Activated CD4-positive, alpha-beta T cell treated with anti-CD3 and anti-CD28 coated beads, Interleukin-2, amount 10 ng/mL, durations not matched to agents 7 days and 5 days (primary cell): Measurements from ENCODE around the gene PHAF1. TPM values are rescaled to one million over a fixed set of nuclear protein-coding genes. Genes with fewer than 3 reads are reported as not detected.

Experiments
- CTCF ChIA-PET: fragments of 350-600 bp; sonication (Branson Sonifier 250); formaldehyde crosslinking; loops from one replicate; lab custom pipeline; 2021; ENCODE audit warnings: antibody characterized with exemption; lab: Charles Lee
- POLR2A ChIA-PET: fragments of 350-600 bp; sonication (Branson Sonifier 250); formaldehyde crosslinking; loops from one replicate; lab custom pipeline; 2021; ENCODE audit warnings: antibody characterized with exemption; lab: Charles Lee
- DNase-seq: peaks from one replicate; pipeline ENCODE4 v3.0.0-alpha.2; 2020
- H3K27ac Mint-ChIP-seq: one replicate; pipeline ENCODE4 v1.8.0; 2021; ENCODE audit warnings: mild to moderate bottlenecking, moderate library complexity, mixed read lengths
- H3K27me3 Mint-ChIP-seq: one replicate; pipeline ENCODE4 v1.8.0; 2021; ENCODE audit warnings: mixed read lengths
- H3K36me3 Mint-ChIP-seq: one replicate; pipeline ENCODE4 v1.8.0; 2021; ENCODE audit warnings: low read depth, mixed read lengths
- H3K4me1 Mint-ChIP-seq: one replicate; pipeline ENCODE4 v1.8.0; 2021; ENCODE audit warnings: mixed read lengths
- H3K4me3 Mint-ChIP-seq: one replicate; pipeline ENCODE4 v1.8.0; 2021; ENCODE audit warnings: mild to moderate bottlenecking, moderate library complexity, mixed read lengths
- H3K9me3 Mint-ChIP-seq: one replicate; pipeline ENCODE4 v1.8.0; 2021; ENCODE audit warnings: mixed read lengths
- total RNA-seq, 2 experiments: library from RNA; stranded (reverse); gene quantifications; one replicate each; pipeline ENCODE4 v1.2.3, GENCODE V29; 2021

PHAF1 gene
- total RNA-seq, 2 experiments from 2014 or later, result 15.2 to 19.0 TPM

DNA sequence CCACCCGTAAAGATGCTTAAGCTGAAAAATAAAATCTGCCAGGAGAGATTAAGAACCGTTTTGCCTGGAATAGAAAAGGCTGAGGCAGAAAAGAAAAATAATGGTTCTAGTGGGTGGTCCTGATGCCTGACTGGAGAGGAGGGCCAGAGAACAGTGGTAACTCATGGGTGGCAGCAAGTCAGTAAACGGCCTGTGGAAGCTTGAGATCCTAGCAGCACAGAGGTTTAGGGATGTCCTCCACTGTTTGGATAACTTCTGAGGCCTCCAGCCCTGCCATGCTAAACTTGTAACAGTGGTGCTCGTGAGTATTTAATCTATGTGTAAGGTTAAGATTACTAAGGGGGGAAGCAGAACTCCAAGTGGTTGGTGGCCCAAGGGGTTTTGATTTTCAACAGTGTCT, 21.2 kb upstream of the PHAF1 start:
- Mint-ChIP-seq H3K4me3 (no peak overlapping the region), H3K9me3 (no peaks in the 10 kb centered on the region), H3K4me1 (peaks cover 6% of the 10 kb centered on the region), H3K27ac (no peak overlapping the region), H3K27me3 (no peaks in the 10 kb centered on the region), H3K36me3 (peaks cover 22% of the 10 kb centered on the region)
- DNase-seq, result no peak
- CTCF ChIA-PET, result no interaction called here
- POLR2A ChIA-PET, result no interaction called here

DNA sequence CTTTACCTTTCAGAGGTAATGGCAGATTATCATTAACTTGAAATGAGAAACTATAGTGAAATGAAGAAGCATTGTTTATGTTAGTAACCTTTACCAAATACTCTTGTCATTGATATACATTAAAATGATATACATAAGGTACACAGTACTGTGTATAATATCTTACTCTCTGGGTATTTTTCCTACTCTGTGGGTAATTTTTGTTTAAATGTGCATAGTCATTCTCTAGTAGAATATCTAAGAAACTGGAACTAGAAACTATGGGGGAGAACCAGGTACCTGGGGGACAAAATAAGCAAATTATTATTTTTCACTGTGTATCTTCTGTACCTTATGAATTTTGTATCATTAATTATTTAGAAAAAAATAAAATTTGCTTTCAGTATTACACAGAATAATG, 20.6 kb upstream of the PHAF1 start:
- no peak overlapping the region for H3K4me3 Mint-ChIP-seq
- no peak overlapping the region for H3K27ac Mint-ChIP-seq
- H3K9me3 Mint-ChIP-seq, result no peaks in the 10 kb centered on the region
- CTCF ChIA-PET, result no interaction called here
- H3K36me3 Mint-ChIP-seq, result peaks cover 25% of the 10 kb centered on the region
- H3K4me1 Mint-ChIP-seq, result peaks cover 6% of the 10 kb centered on the region
- H3K27me3 Mint-ChIP-seq, result no peaks in the 10 kb centered on the region
- POLR2A ChIA-PET, result no interaction called here
- DNase-seq, result no peak

DNA sequence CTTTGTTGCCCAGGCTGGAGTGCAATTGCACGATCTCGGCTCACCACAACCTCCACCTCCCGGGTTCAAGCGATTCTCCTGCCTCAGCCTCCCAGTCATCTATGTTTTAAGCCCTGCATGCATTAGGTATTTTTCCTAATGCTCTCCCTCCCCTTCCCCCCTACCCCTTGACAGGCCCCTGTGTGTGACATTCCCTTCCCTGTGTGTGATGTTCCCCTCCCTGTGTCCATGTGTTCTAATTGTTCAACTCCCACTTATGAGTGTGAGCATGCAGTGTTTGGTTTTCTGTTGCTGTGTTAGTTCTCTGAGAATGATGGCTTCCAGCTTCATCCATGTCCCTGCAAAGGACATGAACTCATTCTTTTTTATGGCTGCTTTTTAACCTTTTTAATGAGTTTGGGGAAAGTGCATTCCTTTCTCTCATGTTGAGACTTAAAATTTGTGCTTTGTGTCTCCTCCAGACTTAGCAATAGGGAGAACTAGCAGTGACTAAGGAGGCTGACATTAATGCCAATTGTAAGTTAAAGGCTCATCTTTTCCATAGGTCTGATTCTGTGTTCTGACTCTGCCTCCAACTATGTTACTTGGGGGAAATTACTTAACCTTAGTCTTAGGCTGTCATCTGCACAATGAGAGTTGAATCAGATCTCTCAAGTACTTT, 17.7 kb upstream of the PHAF1 start:
- peaks cover 3% of the 10 kb centered on the region for H3K4me1 Mint-ChIP-seq
- no peak for DNase-seq
- H3K9me3 Mint-ChIP-seq, result no peaks in the 10 kb centered on the region
- H3K4me3 Mint-ChIP-seq, result no peak overlapping the region
- CTCF ChIA-PET, result no interaction called here
- H3K27me3 Mint-ChIP-seq, result no peaks in the 10 kb centered on the region
- no peak overlapping the region for H3K27ac Mint-ChIP-seq
- peaks cover 11% of the 10 kb centered on the region for H3K36me3 Mint-ChIP-seq
- POLR2A ChIA-PET, result no interaction called here

DNA sequence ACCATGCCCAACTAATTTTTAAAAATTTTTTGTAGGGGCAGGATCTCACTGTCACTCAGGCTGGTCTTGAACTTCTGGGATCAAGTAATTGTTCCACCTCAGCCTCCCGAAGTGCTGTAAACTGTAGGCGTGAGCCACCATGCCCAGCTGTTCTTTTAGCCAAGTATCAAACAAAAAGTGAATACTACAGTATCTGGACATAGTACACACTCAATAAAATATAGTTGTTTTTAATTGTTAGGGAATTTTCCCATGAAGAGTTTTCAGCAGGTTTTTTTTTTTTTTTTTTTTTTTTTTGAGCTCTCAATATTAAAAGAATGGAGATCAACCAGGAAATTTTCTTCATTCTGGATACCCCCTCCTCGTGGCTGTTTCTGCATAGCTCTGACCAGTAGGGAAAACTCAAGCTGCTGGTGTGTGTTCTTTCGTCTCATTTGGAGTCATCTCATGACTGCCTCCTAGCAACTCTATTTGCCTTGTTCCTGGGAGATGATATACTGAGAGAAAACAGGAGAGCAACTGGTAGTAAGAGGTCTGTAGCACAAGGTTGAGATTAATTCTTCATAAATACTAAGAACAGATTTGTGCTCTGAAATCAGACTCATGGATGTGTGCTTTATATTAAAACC, 16.5 kb upstream of the PHAF1 start:
- Mint-ChIP-seq H3K36me3 (peaks cover 9% of the 10 kb centered on the region), H3K27ac (peak overlapping the region; percentile 57), H3K9me3 (no peaks in the 10 kb centered on the region), H3K4me3 (no peak overlapping the region), H3K27me3 (no peaks in the 10 kb centered on the region), H3K4me1 (peaks cover 3% of the 10 kb centered on the region)
- ChIA-PET POLR2A (no interaction called here), CTCF (interaction anchor here (0.6 to 1.0 kb wide), 4 partner anchors 12 to 121 kb away, joined by 3 to 6 read pairs (median 4); no protein-coding TSS in a partner anchor)
- no peak for DNase-seq

DNA sequence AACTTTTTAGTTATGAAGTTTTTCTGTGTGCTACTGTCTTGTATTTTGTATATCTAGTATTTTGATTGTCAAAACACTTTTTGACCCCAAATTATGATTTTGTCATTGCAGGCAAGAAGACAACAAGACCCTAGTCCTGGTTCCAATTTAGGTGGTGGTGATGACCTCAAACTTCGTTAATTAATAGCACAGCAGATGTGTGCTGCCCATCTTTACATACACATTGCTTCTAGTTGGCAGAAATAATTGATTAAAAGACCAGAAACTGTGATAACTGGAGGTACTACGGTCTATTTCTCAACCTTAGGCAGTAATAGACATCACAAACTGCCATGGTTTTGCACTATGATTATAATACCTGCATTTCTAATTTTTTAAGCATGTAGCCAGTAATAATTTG, 11.1 kb upstream of the PHAF1 start:
- Mint-ChIP-seq H3K4me3 (no peak overlapping the region), H3K27me3 (no peaks in the 10 kb centered on the region), H3K27ac (no peak overlapping the region), H3K4me1 (no peaks in the 10 kb centered on the region), H3K36me3 (peaks cover 15% of the 10 kb centered on the region), H3K9me3 (no peaks in the 10 kb centered on the region)
- ChIA-PET POLR2A (no interaction called here), CTCF (interaction anchor here (1.9 kb wide), 1 partner anchor 57 kb away, joined by 4 read pairs; no protein-coding TSS in a partner anchor)
- no peak for DNase-seq

DNA sequence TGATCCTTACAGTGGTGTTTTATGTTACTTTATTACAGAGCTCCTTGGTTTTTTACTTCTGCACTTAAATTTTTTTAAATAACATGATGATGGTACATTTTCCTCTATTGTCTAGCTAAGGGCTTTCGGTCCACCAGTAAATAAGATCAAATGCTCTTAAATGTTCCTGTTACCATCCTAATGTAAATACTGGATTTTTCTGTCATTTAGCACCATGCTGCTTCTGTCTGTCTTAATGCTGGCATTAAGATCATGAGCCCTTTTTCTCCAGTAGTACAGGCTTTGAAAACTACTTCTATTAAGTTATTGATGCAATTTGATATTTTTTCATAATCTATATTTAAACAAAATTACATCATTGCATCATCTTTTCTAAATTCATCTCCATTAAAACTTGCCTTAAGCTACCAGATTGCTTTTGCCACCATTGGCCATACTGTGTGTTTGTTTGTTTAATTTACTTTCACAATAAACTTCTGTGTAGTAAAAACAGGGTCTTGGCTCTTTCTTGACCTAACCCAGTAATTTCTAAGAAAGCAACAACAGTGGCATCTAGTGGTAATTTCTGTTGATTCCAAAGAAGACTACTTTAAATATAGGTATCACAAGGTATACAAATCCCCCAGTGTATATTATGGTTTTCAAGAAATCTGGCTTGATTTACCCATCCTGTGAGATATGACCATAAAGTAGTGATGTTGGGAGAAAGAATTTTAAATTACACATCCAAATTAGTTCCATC, 9.0 kb upstream of the PHAF1 start:
- H3K27ac Mint-ChIP-seq, result peak overlapping the region; percentile 50
- no peaks in the 10 kb centered on the region for H3K27me3 Mint-ChIP-seq
- peaks cover 13% of the 10 kb centered on the region for H3K36me3 Mint-ChIP-seq
- H3K4me3 Mint-ChIP-seq, result no peak overlapping the region
- DNase-seq, result no peak
- no peaks in the 10 kb centered on the region for H3K9me3 Mint-ChIP-seq
- H3K4me1 Mint-ChIP-seq, result no peaks in the 10 kb centered on the region
- ChIA-PET POLR2A (no interaction called here), CTCF (interaction anchor here (0.7 to 3.5 kb wide), 12 partner anchors 15 to 124 kb away, joined by 3 to 17 read pairs (median 5); no protein-coding TSS in a partner anchor)

DNA sequence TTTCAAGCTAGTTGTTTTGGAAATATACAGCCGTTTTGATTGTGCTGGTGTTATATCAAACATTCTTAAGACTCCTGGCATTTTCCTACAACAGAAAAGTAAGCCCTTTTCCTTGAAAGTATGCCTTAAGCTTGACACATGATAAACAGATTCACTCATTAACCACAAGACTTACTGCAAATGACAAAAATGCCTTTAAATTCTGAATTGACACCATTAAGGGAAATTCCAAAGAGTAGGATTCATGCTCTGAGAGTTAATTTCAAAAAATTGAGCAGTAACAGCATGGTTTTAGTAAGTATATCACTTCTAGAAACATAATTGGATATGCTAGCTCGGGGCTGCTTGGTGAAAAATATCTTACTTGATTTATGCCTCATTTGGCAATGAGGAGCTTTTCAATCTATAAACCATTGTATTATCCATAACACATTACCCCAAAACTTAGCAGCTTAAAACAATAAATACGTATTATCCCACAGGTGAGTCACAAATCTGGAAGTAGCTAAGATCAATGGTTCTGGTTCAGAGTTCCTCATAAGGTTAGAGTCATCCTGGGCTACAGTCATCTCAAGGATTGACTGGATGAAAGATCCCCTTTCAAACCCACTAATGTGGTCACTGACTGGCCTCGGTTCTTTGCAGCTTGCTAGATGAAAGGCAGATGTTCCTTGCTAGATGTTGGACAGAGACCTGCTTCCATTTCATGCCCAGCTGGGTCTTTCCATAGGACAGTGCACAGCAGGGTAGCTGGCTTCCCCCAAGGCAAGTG, 8.2 kb upstream of the PHAF1 start:
- no peaks in the 10 kb centered on the region for H3K4me1 Mint-ChIP-seq
- POLR2A ChIA-PET, result no interaction called here
- peaks cover 13% of the 10 kb centered on the region for H3K36me3 Mint-ChIP-seq
- H3K27me3 Mint-ChIP-seq, result no peaks in the 10 kb centered on the region
- no peak overlapping the region for H3K27ac Mint-ChIP-seq
- CTCF ChIA-PET, result interaction anchor here (0.6 to 3.5 kb wide), 12 partner anchors 14 to 136 kb away, joined by 3 to 17 read pairs (median 4); no protein-coding TSS in a partner anchor
- no peaks in the 10 kb centered on the region for H3K9me3 Mint-ChIP-seq
- H3K4me3 Mint-ChIP-seq, result no peak overlapping the region
- no peak for DNase-seq

DNA sequence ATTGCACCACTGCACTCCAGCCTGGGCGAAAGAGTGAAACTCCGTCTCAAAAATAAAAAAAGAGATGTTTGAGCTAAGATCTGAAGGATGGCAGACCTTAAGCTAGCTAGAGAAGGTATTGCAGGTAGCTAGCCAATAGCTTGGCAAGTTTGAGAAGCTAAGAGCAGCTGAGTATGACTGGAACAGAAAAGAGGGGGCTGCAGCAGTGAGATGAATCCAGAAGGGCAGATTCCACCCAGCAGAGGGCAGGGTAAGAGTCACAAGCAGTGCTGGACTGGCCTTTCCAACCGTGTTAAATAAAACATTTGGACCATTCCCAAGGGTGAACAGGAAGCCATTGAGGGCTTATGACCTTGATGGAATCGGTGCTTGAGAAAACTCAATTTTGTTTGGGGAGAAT, 5.7 kb upstream of the PHAF1 start:
- CTCF ChIA-PET, result interaction anchor here (0.6 kb wide), 2 partner anchors 23 to 82 kb away, joined by 4 read pairs; no protein-coding TSS in a partner anchor

DNA sequence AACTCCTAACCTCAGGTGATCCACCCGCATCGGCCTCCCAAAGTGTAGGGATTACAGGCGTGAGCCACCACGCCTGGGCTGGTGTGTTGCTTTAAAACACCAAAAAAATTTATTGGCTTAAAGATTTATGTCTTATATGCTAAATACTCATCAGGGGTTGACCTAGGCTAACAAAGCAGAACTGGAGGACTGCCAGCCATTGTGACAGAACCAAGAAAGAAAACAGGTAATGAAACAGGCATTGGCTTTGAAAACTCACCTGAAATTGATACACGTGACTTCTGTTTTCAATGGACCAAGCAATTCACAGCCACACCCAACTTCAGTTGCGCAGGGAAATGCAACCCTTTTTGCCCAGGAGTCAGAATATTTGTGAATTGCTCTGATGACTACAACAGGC, 4.9 kb upstream of the PHAF1 start:
- no peak for DNase-seq
- Mint-ChIP-seq H3K27me3 (no peaks in the 10 kb centered on the region), H3K9me3 (no peaks in the 10 kb centered on the region), H3K4me1 (peaks cover 5% of the 10 kb centered on the region), H3K27ac (no peak overlapping the region), H3K36me3 (peaks cover 9% of the 10 kb centered on the region), H3K4me3 (no peak overlapping the region)
- ChIA-PET CTCF (interaction anchor here (1.0 kb wide), 1 partner anchor 34 kb away, joined by 3 read pairs; no protein-coding TSS in a partner anchor), POLR2A (no interaction called here)

More for the DNA sequence above, 5.7 kb upstream of the PHAF1 start:
- Mint-ChIP-seq H3K36me3 (peaks cover 12% of the 10 kb centered on the region), H3K27me3 (no peaks in the 10 kb centered on the region), H3K4me1 (no peaks in the 10 kb centered on the region), H3K4me3 (no peak overlapping the region), H3K9me3 (no peaks in the 10 kb centered on the region), H3K27ac (peak overlapping the region; percentile 23)
- no peak for DNase-seq
- POLR2A ChIA-PET, result no interaction called here

DNA sequence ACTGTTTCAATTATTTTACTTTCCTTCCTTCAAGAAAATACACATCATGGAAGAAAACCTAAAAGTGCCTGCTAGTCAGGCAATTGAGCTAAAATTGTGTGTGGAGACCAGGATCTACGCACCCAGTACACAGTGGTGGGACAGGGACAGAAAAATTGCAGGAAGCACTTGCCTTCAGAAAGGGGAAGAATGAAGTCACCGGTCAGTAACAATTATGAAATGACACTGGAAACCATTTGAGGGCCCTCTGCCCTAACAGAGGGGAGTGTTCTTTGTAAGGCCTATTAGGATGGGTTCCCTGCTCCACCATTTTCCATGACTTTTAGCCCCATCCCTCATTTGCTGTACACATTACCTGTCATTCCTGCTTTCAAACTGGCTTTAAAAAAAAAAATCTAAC, 4.5 kb upstream of the PHAF1 start:
- no peaks in the 10 kb centered on the region for H3K9me3 Mint-ChIP-seq
- DNase-seq, result no peak
- ChIA-PET POLR2A (no interaction called here), CTCF (interaction anchor here (0.7 to 1.0 kb wide), 3 partner anchors 34 to 294 kb away, joined by 3 to 5 read pairs (median 3); no protein-coding TSS in a partner anchor)
- H3K4me3 Mint-ChIP-seq, result no peak overlapping the region
- no peaks in the 10 kb centered on the region for H3K27me3 Mint-ChIP-seq
- H3K36me3 Mint-ChIP-seq, result peaks cover 9% of the 10 kb centered on the region
- H3K4me1 Mint-ChIP-seq, result peaks cover 6% of the 10 kb centered on the region
- no peak overlapping the region for H3K27ac Mint-ChIP-seq

DNA sequence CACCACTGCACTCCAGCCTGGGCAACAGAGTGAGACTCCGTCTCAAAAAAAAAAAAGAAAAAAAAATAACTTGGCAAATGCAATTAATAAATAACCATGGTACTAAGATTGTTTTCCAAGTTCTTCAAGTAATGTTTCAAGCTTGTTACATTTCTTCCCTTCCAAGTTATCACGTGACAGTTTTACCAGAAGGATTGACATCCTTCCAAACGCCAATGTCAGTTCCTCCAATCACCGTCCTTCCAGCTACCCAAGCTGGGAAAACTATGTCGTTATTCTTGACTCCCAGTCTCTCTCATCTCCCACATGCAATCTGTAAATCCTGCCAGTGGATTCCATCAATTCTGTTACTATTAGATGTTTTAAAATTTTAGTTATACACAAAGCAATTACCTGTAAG, 3.9 kb upstream of the PHAF1 start:
- H3K4me1 Mint-ChIP-seq, result peaks cover 13% of the 10 kb centered on the region
- DNase-seq, result no peak
- H3K27ac Mint-ChIP-seq, result no peak overlapping the region
- CTCF ChIA-PET, result interaction anchor here (0.7 to 1.7 kb wide), 6 partner anchors 9 to 294 kb away, joined by 3 to 5 read pairs (median 3); no protein-coding TSS in a partner anchor
- peaks cover 8% of the 10 kb centered on the region for H3K36me3 Mint-ChIP-seq
- no peaks in the 10 kb centered on the region for H3K9me3 Mint-ChIP-seq
- no peaks in the 10 kb centered on the region for H3K27me3 Mint-ChIP-seq
- POLR2A ChIA-PET, result interaction anchor here (0.6 kb wide), 1 partner anchor 33 kb away, joined by 6 read pairs; no protein-coding TSS in a partner anchor
- no peak overlapping the region for H3K4me3 Mint-ChIP-seq

DNA sequence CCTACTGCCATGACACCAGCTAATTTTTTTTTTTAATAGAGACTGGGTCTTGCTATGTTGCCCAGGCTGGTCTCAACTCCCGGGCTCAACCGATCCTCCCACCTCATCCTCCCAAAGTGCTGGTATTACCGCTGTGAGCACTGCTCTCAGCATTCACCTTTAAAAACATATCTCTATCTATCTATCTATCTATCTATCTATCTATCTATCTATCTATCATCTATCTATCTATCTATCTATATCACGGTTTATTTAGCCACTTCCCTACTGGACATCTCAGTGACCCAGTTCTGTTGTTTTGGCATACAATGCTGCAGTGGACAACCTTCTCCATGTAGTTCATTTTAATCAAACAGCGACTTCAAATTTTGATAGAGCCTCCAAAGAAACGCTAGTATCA, 1.3 kb upstream of the PHAF1 start:
- H3K9me3 Mint-ChIP-seq, result no peaks in the 10 kb centered on the region
- ChIA-PET CTCF (interaction anchor here (0.6 to 0.9 kb wide), 2 partner anchors 26 to 41 kb away, joined by 3 to 4 read pairs; no protein-coding TSS in a partner anchor), POLR2A (no interaction called here)
- peaks cover 34% of the 10 kb centered on the region for H3K4me1 Mint-ChIP-seq
- no peak overlapping the region for H3K27ac Mint-ChIP-seq
- H3K27me3 Mint-ChIP-seq, result no peaks in the 10 kb centered on the region
- no peak for DNase-seq
- H3K4me3 Mint-ChIP-seq, result no peak overlapping the region
- H3K36me3 Mint-ChIP-seq, result peaks cover 8% of the 10 kb centered on the region
